ENCODE data around the gene HMCN2. TPM values are rescaled to one million over a fixed set of nuclear protein-coding genes. Genes with fewer than 3 reads are reported as not detected.
"Not testable (repeated sequence)": the region's sequence is repeated elsewhere in the genome, so short reads cannot be mapped to it uniquely, and the experiment has no call there.

The HMCN2 gene
- polyA plus RNA-seq, 1 experiment = under 0.01 TPM

DNA sequence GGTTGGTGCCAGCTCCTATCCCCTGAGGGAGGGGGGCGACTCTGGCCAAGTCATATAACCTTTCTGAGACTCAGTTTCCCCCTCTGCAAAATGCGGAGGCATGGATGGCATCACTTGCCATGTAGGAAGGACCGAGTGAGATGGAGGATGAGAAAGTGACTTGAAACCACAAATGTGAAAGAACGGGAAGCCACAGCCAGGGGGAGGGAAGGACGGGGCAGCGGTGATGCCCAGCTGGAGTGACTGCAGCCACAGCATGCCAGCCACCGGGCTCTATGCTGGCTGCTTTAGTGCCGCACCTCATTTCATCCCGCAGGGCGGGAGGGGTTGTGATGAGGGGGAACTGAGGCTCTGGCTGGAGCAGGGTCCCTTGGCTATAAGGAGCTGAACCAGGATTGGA, 74.5 kb downstream of the HMCN2 start:
- peaks cover 4% of the 10 kb centered on the region for H3K27me3 ChIP-seq (ENCODE audit: control insufficient read depth, insufficient read depth, low read length)
- DNase-seq (ENCODE audit: low read depth, low spot score) = no peak
- no peaks in the 10 kb centered on the region; the same call in 1 of the 2 replicates for H3K9me3 ChIP-seq (ENCODE audit: control insufficient read depth, insufficient read depth, low read length)
- H3K4me3 ChIP-seq (ENCODE audit: low read depth, low read length) = no peak overlapping the region
- ChIA-PET POLR2A (no interaction called here), CTCF (interaction anchor here (1.4 kb wide), 1 partner anchor 97 kb away, joined by 4 read pairs; no protein-coding TSS in a partner anchor)
- H3K27ac ChIP-seq (ENCODE audit: low read depth, low read length) = no peak overlapping the region
- TF ChIP-seq CTCF (IDR thresholded peaks at IDR 0.05; ENCODE audit: low read depth, low read length) = no peak

DNA sequence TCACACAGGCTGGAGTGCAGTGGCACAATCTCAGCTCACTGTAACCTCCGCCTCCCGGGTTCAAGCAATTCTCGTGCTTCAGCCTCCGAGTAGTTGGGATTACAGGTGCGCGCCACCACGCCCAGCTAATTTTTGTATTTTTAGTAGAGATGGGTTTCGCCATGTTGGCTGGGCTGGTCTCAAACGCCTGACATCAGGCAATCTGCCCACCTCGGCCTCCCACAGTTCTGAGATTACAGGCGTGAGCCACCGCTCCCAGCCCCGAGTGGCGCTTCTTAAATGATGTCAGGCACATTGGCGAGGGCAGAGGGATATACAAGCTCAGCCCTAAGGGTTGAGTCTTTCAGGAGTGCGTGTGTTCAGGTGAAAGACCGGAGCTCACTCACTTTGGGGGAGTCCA, 75.0 kb downstream of the HMCN2 start:
- DNase-seq (ENCODE audit: low read depth, low spot score); H3K9me3 ChIP-seq (ENCODE audit: control insufficient read depth, insufficient read depth, low read length); POLR2A ChIA-PET; H3K27ac ChIP-seq (ENCODE audit: low read depth, low read length); H3K27me3 ChIP-seq (ENCODE audit: control insufficient read depth, insufficient read depth, low read length); H3K4me3 ChIP-seq (ENCODE audit: low read depth, low read length): not testable (repeated sequence)
- CTCF ChIA-PET = interaction anchor here (0.6 to 1.4 kb wide), 2 partner anchors 98 to 104 kb away, joined by 4 to 6 read pairs; no protein-coding TSS in a partner anchor

DNA sequence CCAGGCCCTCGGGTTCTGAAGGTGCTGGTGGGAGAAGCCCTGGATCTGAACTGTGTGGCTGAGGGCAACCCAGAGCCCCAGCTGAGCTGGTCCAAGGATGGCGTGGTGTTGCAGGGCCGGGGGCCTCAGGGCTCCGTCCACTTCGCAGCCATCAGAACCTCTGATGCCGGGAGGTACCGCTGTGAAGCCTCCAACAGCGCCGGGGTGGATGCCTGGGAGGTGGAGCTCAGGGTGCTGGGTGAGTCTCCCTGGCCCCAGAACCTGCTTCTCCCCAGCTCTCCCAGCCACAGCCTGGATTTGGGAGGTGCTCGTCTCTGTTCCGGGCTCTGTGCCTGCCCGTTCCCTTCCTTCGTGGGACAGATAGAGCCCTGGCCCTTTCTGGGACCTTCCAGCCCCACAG, 75.6 kb downstream of the HMCN2 start:
- Histone ChIP-seq H3K27me3 (ENCODE audit: control insufficient read depth, insufficient read depth, low read length) (peaks cover 4% of the 10 kb centered on the region), H3K4me3 (ENCODE audit: low read depth, low read length) (no peak overlapping the region), H3K9me3 (ENCODE audit: control insufficient read depth, insufficient read depth, low read length) (no peaks in the 10 kb centered on the region; the same call in 1 of the 2 replicates), H3K27ac (ENCODE audit: low read depth, low read length) (no peak overlapping the region)
- no peak for TF ChIP-seq CTCF (IDR thresholded peaks at IDR 0.05; ENCODE audit: low read depth, low read length)
- POLR2A ChIA-PET = no interaction called here
- CTCF ChIA-PET = interaction anchor here (0.5 to 1.4 kb wide), 3 partner anchors 99 to 455 kb away, joined by 4 to 6 read pairs (median 4); no protein-coding TSS in a partner anchor
- DNase-seq (ENCODE audit: low read depth, low spot score) = no peak

- CTCF ChIA-PET = interaction anchor here (0.6 to 3.0 kb wide), 3 partner anchors 235 to 521 kb away, joined by 3 to 24 read pairs (median 4); no protein-coding TSS in a partner anchor
- no peaks in the 10 kb centered on the region; the same call in 1 of the 2 replicates for H3K9me3 ChIP-seq (ENCODE audit: control insufficient read depth, insufficient read depth, low read length)
- peaks cover 10% of the 10 kb centered on the region for H3K27me3 ChIP-seq (ENCODE audit: control insufficient read depth, insufficient read depth, low read length)
- POLR2A ChIA-PET = interaction anchor here (0.6 kb wide), 1 partner anchor 165 kb away, joined by 12 read pairs; no protein-coding TSS in a partner anchor
- H3K27ac ChIP-seq (ENCODE audit: low read depth, low read length) = no peak overlapping the region
- no peak overlapping the region for H3K4me3 ChIP-seq (ENCODE audit: low read depth, low read length)
- DNase-seq (ENCODE audit: low read depth, low spot score) = no peak
- no peak for TF ChIP-seq CTCF (IDR thresholded peaks at IDR 0.05; ENCODE audit: low read depth, low read length)
These were observed 76.5 kb downstream of the HMCN2 start for GRCh38 chr9:130341839-130342713.

DNA sequence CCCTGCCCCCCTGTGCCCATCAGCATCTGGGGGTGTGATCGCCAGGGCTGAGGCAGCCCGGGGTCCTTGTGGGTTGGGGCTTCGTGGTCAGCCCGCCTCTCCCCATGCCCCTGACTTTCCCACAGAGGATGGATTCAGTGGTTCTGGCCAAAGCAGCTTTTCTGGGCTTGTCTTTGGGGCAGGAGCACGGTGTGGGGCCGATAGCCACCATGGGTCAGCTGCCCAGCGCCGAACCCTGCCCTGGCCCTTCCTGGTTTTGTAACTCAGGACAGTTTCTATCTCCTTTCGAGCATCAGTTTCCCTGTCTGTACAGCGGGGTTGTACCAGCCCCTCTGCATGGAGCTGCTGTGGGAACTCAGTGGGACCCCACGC, 77.1 kb downstream of the HMCN2 start:
- POLR2A ChIA-PET = no interaction called here
- no peak overlapping the region for H3K4me3 ChIP-seq (ENCODE audit: low read depth, low read length)
- no peak for DNase-seq (ENCODE audit: low read depth, low spot score)
- H3K27ac ChIP-seq (ENCODE audit: low read depth, low read length) = no peak overlapping the region
- no peaks in the 10 kb centered on the region; the same call in 1 of the 2 replicates for H3K9me3 ChIP-seq (ENCODE audit: control insufficient read depth, insufficient read depth, low read length)
- CTCF ChIA-PET = interaction anchor here (0.6 to 3.0 kb wide), 3 partner anchors 11 to 408 kb away, joined by 3 to 24 read pairs (median 3); no protein-coding TSS in a partner anchor
- TF ChIP-seq CTCF (IDR thresholded peaks at IDR 0.05; ENCODE audit: low read depth, low read length) = no peak
- peaks cover 11% of the 10 kb centered on the region for H3K27me3 ChIP-seq (ENCODE audit: control insufficient read depth, insufficient read depth, low read length)

Data from AG04450 (cell line).